ENCODE data around the gene C1QTNF2.
A peak's percentile ranks its signal among the peaks of the same experiment; 100 is the strongest.

Gene C1QTNF2

DNA sequence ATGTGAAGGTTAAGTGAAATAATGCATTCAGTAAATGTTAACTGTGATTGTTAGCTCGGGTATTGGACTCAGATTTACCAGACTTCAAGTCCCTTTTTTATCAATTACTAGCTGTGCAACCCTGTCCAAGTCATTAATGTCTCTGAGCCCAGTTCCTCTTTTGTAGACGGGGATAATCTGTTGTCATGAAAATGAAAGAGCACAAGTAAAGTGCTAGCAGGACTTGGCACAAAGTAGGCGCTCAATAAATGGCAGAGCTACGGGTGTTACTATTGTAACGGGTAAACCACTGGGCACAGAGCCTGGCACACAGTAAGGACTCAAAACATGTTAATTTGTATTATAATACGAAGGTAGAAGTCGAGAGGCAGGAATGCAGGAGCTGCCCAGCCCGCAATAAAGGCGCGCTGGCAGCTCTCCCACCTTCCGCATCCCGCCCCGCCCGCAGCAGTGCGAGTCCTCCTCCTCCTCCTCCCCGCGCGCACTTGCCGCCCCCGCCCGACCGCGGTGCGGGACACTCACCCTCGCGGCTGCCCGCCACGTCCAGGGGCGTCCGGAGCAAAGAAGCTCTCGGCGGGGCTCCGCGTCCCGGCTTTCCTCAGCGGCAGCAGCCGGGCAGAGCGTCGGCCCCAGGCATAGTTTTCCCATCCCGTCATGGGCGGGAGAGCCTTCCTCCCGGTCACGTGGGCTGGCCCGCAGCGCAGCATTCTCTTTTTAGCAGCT lies at the start of gene C1QTNF2:
Gene C1QTNF2, minus strand, starts transcription at position 637 of the 723 bp plus-strand sequence. CDS start 15,615 bp downstream, outside the sequence.
- no peak for DNase-seq

DNA sequence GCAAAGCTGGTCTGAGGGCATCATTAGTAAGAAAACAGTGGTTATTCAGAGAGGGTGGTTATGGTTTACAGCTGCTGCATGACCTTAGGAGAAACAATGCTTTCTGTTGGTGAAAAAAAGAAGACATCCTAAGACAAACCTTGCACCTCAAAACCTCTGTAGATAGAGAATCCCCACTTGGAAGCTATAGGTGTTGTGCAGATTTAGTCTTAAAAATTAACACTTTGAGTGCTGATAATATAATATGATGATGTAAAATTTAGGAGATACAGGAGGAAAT lies 49.8 kb upstream of the C1QTNF2 start:
- DNase-seq: no peak

DNA sequence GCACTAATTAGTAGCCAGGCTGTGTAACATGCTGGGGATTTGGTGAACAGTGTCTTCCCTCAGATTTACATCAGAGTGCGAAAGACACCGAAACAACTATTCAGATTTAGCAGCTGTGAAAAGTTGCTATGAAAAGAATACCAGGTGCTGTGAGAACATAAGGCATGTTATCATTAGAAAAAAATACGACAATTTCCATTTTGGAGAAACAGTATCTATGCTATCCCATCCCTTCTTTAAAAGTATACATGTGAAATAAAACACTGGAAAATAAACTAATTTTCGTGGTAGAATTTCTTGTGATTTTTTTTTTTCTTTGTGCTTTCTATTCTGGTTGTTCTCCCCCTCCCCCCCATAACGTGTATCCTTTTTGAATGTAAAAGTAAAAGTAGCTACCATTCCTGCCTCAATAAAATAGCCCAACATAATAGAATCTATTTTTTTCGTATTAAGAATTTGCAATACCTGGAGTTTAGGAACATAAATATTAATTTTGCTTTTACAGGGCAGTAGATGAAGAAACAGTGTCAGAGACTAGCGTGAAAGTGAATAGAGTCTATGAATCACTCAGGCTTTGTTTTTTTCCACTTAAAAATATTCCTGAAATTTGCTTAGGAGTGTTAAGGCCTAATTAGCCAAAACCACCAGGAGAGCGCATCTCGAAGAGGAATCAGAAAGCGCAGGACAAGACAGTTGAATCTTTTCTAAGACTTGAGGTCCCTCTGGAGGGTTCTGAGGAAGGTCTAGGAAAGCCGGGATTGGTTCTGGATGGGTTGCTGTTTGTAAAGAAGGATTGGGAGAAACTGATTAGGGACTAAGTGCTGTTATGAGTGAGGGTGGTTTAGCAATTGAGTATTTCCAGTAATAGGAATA lies 49.3 kb upstream of the C1QTNF2 start:
- no peak for DNase-seq

DNA sequence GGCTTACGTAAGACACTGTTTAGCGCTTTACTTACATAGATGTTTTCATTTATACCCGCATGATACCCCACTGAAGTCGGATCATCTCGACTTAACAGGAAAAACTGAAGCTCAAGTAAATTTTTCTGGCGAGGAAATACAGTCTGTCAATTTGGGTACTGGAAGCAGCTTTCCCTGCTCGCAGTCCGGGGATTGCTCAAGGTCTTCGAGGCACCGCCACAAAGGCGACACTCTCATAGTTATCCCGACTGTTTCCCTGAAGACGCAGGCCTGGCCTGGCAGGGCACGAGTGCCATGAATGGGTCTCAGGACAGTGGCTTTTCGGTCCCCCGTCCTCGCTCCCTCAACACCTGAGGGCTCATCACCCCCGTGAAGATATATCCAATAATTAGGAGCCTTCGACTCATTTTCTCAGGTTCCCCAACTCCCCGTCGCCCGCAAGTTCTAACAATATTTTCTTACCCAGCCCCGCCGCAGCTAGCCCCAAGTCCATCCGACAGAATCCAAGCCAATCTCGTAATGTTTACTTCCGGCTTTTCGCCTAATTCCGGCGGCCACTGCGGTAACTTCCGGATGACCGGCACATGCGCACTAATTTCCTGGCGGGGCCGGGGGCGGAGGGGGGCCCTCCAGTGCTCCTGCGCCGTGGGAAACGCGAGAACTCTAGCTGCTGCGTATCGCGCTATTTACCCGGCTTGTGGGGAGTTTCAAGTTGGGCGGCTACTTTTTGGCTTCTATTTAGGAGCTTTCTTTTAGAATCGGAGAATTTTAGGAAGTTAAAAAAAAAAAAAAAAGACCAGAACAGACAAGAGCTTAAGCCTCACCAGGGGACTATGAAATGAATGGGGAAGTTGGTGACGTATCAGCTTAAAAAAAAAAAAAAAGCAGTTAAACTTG lies 48.4 kb upstream of the C1QTNF2 start, which contains the start of gene SLU7:
Gene SLU7, minus strand, starts transcription at position 521 of the 897 bp plus-strand sequence. CDS start 3,787 bp downstream, outside the sequence.
- peak; percentile 94 to 96 for DNase-seq

DNA sequence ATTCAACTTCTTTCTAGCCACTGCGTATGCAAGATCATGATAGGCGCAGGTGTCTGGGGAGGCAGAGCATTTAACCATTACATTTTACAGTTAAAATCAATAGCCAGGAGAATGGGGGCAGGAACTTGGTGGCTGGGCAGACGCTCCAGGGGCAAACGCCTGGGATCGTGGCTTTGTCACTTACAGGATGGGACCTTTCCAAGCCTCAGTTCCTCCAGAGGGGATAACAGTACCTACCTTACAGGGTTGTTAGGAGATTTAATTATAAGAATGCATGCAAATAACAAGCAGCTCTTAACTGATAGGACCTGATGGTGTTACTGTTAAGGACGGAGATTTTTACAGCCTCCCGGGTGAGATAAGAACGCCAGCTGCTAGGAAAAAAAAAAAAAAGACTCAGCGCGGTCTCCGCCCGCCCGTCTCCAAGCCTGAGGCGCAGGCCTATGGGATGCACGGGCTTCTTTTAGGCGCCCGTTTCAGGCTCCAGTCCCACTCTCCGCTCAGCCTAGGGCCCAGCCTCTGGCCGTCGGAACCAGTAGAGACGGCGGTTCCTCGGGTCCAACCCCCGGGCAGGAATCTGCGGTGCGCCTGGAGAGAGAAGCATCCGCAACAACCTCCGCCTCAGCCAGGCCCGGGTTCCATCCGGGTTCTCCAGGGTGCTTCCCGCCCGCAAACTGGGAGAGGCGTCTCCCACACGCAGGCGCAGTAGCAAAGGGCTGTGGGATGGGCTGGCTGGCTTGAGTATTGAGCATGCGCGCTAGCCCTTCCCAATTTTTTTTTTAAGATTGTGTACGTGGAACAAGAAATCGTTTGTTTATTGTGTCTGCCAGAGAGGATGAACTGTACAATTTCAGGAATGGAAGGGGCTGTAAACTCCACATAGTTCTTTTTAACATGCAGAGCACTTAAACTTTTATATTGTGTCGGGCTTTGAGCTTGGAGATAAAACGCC lies 29.3 kb upstream of the C1QTNF2 start, which contains the start of gene FAM200C:
Gene FAM200C, minus strand, starts transcription at position 653 of the 952 bp plus-strand sequence. CDS start 4,564 bp downstream, outside the sequence.
- DNase-seq: peak; percentile 92 to 94

GRCh38 chr5:160398806-160399205 lies 28.4 kb upstream of the C1QTNF2 start:
- no peak for DNase-seq

- no peak for DNase-seq
Measured at GRCh38 chr5:160397492-160397891, 27.1 kb upstream of the C1QTNF2 start.

GRCh38 chr5:160395111-160395510 lies 24.7 kb upstream of the C1QTNF2 start:
- no peak for DNase-seq

DNA sequence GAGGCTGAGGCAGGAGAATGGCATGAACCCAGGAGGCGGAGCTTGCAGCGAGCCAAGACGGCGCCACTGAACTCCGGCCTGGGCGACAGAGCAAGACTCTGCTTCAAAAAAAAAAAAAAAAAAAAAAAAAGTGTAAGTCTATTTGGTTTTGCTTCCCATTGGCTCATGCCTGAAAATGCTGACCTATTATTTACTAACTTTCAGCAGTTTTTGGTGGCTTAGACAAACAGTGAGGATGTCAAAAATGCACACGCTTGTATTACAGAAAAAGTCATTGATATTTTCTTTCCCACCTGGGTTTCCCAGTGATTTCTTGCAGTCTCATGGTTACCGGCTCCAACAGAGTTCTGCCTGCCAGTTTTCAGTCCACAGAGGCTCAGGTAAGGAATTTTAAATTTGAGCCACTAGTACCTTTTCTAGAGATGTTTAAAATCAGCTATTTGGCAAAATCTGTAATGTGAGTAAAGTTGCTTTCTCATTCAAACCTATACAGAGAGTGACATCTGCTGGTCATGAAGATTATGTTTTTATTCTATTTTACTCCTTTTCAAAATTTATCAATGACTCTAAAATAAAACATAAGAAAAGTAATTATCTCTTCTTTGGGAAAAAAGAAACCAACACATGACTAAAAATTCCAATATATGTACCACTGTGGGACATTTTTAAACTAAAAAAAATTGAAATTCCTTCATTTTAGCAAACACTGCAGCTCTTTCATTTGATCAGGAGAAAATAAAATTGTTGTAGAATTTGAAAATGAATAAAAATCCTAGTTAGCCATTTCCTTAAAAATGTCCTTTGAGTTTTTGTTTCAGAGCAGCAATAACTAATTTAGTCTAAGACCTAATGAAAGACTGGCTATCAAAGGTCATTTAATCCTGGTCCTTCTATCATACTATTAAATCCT lies 20.6 kb upstream of the C1QTNF2 start:
- peak in 1 of 2 experiments; percentile 19 for DNase-seq

GRCh38 chr5:160387445-160387844 lies 17.0 kb upstream of the C1QTNF2 start:
- no peak for DNase-seq

DNA sequence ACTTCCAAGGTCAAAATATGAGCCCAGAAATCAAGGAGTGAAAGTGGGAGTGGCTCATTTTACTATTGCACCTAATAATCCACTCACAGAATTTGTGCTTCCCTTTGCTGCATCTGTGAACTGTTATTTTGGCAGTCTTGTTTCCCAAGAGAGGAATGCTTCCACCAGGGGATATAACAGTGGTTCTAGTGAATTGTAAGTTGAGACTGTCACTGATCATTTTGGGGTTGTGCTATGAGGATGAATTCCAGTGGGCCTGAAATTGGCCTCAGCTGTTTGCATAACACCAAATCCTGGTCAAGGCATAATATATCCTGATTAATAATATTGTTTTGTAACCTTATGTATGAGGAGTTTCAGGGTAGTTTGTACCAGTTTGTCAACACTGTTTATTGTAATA lies 15.1 kb upstream of the C1QTNF2 start:
- no peak for DNase-seq

GRCh38 chr5:160384681-160385080 lies 14.3 kb upstream of the C1QTNF2 start:
- no peak for DNase-seq

DNA sequence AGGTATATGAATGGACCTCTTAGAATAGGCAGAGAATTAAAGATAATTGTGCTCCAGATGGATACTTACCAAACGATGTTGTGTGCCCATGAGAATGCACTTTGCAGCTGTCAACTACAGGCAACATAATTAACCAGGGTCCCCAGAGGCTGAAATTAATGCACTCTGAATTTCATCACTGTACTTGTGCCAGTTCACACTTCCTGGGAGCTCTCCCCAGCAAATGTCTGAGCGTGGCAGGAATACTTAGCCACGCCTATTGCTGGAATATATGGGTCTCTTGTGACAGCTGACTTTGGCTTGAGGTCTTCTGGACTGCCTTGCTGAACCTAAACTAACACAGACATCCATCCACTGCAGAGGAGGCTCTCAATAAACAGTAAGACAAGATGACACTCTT lies 11.9 kb upstream of the C1QTNF2 start:
- peak in 1 of 2 experiments; percentile 15 for DNase-seq

- no peak for DNase-seq
Measured at GRCh38 chr5:160380041-160380440, 9.6 kb upstream of the C1QTNF2 start.

GRCh38 chr5:160379511-160379910 lies 9.1 kb upstream of the C1QTNF2 start:
- DNase-seq: no peak

DNA sequence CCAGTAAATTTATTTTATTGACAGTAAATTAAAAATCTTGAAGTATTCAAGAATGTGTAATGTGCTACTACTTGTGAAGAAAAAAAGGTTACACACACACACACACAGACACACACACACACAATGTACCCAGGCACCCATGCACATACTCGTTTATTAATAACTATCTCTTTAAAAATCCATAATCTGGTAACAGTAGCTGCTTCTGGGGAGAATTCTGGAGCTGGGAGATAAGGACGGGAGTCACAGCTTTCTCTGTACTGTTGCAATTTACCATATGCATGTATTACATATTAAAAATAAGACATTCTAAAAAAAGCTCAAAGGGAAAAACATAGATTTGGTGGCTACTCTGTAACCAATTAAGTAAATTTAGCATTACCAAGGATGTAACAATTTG lies 7.9 kb upstream of the C1QTNF2 start:
- DNase-seq: no peak

DNA sequence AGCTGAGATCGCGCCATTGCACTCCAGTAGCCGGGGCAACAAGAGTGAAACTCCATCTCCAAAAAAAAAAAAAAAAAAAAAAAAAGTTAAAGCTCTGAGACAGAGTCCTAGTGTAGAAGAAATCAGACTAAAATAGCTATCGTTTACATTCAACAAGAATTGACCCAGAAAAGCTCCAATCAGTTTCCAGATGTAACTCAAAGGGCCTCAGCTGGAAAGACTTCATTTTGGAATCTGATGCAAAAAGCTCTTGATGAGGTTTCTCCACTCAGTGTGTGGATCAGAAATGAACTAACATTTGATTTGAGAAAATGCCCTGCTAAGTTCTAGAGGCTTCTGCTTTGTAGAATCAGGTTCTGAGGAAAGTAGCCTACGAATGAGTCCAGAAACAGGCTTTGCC lies 7.2 kb upstream of the C1QTNF2 start:
- DNase-seq: no peak

DNA sequence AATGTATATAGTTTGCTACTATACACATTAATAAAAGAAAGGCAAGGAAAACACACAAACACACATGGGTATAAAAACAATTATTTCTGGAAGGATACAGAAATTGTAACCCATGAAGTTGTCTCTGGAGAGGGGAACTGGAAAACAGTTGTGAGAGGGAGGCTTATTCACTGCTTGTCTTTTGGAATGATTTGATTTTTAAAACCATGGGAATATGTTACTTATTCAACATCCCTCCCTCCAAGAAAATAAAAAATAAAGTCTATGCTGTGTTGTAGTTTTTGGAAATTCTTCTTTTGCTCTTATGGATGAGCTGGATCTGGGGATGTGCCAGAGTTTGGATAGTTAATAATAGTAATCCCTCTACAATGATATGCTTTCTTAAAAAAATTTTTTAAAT lies 6.0 kb upstream of the C1QTNF2 start:
- no peak for DNase-seq

- DNase-seq: no peak
Measured at GRCh38 chr5:160375701-160376100, 5.3 kb upstream of the C1QTNF2 start.

GRCh38 chr5:160375166-160375565 lies 4.7 kb upstream of the C1QTNF2 start:
- no peak for DNase-seq

DNA sequence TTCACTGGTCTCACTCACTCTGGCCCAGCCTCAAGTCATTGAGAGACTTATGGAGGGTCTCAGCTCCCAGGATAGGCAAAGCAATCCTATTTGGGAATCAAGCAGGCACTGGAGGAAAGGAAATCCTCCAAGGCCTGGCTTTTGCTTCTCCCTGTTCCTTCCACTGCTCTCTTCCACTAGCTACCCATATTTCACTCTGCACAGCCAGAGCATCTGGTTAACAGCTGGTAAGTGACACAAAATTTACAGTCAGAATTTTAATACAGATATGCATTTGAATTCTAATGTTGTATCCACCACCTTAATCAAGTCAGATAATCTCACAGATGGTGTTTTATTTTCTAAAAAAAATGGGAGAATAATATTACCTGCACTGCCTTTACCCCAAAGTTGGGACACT lies 868 bp upstream of the C1QTNF2 start:
- DNase-seq: no peak
